Measurements from ENCODE around the gene ZP1.

The ZP1 gene

DNA sequence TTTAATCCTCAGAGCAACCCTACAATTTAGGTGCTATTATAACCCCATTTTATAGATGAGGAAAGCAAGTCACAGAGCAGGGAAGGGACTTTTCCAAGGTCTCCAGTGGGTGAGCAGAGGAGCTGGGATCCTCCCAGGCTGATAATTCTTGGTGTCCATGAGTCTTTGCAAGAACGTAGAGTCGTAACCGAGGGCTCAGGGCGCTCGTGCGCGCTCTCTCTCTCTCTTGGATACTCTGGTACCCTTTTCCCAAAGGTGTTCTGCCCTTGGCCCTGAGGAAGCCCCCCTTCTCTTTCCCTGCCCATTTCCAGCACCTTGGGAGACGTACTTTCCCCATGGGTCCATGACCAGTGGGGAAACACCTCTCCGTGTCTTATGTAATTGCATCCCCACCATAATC is 5.2 kb upstream of the ZP1 start:
- no peak for DNase-seq

DNA sequence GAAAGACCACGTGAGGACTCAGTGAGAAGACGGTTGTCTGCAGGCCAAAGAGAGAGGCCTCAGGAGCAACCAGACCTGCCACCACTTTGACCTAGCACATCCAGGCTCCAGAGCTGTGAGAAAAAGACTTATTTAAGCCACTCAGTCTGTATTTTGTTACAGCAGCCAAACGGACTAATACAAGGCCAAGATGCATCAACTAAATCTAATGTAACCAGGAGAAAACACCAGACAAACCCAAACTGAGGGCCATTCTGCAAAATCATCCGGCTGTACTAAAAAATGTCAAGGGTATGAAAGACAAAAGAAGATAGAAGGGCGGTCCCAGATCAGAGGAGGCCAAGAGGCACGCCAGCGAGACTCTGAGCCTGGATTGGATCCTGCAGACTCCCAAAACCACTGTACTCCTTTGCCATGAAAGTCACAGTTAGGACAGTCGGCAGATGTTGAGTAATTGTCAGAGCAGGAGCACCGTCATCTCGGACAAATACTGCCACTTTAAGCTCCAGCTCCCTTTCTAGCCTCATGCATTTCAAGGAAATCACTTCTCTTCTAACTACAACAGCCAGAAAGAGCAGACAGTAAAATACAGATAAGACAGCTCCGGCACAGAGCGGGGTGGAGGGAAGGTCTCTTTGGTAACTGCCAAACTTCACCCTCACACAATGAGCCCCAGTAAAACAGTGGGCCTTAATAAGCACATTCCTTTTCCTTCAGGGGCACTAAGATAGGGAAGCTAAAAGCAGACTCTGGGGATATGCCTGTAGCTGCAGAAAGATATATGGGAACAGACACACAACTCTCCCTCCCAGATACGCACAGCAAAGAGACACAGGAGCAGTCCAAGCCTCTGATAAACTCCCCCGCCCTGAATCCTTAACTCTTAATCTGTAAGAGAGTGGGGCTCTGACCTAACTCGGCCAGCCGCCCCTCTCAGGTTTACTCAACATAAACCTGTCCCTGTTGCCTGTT is 3.5 kb upstream of the ZP1 start:
- DNase-seq, result no peak

DNA sequence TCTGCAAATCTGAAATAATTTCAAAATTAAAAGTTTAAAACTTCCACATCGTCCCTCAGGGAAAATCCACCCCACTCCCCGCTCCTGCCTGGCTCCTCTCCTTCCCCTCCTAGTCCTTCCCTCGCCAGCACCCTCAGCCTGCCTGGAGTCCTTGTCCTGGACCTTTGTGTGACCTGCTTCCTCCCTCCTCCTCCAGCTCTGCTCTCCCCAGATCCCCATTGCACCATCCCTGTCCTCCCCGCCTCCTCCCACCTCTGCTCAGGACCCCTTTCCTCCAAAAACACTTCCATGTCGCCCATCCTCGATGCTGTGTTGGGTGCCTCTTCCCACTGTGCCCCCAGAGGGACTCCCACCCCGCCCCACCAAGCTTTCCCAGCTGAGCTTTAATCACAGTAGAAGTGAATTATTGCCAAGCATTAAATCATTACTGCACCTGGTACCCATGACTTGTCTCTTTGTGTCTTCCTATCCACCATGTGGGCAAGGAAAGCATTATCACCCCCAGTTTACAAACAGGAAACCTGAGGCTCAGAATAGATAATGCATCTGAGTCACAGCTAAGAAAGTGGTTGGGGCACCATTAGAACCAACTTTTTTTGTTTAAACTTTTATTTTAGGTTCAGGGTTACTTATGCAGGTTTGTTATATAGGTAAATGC is 2.4 kb upstream of the ZP1 start:
- DNase-seq, result no peak

DNA sequence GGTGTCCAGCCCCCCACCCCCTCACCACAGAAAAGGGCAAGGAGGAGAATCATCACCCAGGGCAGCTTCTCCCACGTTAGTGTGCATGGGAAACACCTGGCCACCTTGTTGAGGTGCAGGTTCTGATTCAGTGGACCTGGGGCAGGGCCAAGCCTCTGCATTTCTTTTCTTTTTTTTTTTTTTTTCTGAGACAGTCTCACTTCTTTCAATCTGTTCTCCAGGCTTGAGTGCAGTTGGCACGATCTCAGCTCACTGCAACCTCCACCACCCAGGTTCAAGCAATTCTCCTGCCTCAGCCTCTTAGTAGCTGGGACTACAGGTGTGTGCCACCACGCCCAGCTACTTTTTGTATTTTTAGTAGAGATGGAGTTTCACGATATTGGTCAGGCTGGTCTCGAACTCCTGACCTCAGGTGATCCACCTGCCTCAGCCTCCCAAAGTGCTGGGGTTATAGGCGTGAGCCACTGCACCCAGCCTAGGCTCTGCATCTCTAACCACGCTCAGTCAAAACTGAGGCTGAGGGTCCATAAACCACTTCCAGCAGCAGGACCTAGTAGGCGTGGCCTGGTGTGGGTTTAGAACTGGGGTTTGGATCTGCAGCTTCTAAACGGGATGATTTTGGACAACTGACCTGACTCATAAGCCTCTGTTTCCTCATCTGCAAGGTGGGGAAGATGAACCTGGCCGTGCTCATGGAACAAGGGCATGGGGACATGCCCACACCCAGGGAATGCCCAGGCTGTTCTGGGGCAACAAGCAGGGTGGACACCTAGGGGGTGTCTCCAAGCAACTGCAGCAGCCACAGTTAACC is 734 bp downstream of the ZP1 start:
- DNase-seq, result no peak

DNA sequence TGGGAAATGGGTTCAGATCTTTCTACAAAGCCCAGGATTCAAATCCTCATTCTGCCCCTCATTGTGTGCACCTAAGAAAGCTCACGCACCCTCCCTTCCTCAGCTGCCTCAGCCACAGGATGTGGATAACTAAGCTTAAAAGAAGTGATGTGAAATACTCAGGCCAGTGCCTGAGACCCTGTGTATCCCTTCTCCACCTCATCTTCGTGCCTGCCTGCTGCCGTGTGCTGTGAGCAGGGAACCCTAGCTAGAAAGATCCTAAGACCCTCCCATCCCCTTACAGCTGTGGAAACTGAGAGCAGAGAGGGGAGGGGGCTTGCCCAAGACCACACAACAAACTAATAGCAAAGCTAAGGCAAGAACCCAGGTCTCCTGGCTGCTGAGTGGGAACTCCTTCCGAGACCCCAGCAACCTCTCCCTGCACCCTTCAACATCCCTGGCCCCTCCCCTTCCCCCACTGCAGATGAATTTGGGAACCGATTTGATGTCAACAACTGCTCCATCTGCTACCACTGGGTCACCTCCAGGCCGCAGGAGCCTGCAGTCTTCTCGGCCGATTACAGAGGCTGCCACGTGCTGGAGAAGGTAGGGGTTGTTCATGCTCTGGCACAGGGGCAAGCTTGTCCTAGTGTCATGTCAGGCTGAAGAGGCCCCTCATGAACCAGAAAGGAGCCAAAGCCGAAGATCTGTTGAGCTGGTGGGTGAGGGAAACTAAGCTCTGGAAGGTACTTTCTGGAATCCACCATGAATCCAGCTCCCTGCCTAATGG is 1.5 kb downstream of the ZP1 start:
- DNase-seq, result no peak

DNA sequence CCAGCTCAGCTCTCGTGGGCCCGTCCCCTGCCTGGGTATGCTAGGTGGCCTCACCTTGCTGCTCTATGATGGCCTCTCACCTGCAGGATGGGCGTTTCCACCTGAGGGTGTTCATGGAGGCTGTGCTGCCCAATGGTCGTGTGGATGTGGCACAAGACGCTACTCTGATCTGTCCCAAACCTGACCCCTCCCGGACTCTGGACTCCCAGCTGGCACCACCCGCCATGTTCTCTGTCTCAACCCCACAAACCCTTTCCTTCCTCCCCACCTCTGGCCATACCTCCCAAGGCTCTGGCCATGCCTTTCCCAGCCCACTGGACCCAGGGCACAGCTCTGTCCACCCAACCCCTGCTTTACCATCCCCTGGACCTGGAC is 2.1 kb downstream of the ZP1 start:
- no peak for DNase-seq

DNA sequence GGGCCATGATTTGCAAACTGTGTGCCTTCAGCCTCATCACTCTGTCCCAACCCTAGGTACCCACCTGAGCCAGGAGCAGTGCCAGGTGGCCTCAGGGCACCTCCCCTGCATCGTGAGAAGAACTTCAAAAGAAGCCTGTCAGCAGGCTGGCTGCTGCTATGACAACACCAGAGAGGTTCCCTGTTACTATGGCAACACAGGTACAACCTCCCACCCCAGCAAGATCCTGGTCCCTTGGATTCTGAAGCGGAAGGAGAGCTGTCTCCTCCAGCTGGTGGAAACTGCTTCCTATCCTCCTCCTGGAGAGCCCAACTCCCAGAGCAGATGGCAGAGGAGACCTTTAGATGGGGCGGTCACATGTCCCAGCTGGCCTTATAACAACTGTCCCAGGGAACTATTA is 2.9 kb downstream of the ZP1 start:
- DNase-seq, result no peak

DNA sequence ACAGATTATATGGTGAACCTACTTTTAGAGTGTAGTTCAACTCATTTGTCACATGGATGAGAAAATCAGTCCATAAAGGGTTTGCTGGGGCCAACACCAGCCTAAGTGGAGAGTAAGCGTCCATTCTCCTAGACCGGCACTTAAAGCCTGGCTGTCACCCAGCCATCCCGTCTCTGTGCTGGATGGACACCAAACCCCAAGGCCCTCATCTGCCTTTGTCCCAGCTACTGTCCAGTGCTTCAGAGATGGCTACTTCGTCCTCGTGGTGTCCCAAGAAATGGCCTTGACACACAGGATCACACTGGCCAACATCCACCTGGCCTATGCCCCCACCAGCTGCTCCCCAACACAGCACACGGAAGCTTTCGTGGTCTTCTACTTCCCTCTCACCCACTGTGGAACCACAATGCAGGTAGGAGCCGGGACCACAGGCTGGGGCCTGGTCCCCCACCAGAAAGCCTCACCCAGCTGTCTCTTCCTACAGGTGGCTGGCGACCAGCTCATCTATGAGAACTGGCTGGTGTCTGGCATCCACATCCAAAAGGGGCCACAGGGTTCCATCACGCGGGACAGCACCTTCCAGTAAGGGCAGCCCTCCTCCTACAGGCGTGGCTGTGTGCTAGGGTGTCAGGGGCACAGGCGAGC is 3.5 kb downstream of the ZP1 start:
- DNase-seq, result no peak

DNA sequence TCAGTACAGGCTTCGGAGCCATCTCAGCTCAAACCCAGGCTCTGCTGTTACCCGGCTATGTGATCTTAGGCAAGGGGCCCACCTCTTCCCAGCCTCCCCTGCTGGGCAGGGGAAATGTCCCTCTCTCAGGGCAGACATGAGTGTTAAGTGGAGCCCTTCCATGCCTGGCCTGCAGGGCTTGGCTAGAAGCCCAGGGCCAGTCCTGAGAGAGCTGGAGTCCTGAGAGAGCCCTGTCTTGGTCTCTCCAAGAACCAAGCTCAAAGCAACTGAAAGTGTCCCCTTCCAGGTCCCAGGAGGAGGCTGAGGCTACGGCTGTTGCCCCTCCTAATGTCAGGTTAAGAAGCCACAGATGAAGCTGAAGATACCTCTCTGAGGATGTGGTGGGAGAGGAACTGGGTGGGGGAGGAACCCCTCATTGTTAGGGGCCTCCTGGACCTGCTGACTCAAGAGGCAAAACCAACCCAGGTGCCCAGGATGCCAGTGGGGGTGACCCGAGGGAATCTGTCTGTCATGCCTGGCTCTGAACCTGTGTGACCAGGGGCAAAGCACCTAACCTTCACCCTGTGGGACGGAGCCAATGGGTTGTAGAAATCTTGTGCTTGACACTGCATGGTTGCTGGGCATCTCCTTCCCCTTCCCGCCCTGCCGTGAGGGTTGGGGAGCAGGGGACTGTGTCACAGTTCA is 4.2 kb downstream of the ZP1 start:
- no peak for DNase-seq

DNA sequence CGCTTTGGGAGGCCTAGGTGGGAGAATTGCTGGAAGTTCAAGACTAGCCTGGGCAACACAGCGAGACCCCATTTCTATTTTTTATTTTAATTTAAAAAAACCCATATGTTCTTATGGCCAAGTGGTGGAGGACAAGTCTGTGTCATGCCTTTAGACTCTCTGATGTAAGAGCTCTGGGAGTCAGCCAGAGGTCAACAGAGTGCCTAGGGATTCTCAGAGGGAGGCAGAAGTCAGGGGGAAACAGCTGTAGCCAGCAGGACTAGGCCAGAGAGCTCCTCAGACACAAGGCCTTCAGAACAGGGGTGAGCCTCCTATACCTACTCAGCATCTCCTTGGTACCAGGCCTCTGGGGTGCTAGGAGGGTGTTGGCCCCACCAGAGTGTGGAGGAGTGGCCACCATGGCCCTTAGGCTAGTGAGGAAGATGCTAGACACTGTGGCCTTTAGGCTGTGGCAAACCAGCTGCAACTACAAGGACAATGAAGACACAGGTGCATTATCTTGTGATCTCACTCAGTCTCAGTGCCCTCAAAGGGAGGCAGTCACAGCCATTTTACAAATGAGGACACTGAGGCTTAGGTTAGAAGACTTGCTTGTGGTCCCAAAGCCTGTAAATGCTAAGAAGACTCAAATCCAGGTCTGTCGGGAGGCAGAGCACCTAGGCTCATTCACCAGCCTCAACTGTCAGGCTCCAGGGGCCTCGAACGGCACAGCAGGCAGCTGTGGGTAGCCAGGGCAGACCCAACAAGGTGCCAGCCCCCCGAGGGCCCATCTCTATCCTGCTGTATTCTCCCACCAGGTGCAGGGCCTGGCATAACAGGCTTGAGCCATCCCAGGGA is 5.0 kb downstream of the ZP1 start:
- DNase-seq, result no peak

DNA sequence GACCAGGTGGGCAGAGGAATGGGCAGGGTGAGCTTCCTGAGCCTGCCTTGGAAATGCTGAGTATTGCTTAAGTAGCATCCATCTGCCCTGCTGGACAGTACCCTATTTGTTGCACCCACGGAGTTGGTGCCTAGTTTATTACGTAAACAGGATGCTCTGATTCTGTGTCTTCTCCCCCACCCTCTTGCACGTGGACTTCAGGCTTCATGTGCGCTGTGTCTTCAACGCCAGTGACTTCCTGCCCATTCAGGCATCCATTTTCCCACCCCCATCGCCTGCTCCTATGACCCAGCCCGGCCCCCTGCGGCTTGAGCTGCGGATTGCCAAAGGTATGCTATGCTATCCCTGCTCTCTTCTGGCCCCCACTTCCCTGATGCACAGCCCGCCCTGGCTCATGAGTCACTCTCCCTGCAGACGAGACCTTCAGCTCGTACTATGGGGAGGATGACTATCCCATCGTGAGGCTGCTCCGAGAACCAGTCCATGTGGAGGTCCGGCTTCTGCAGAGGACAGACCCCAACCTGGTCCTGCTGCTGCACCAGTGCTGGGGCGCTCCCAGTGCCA is 5.7 kb downstream of the ZP1 start:
- no peak for DNase-seq

DNA sequence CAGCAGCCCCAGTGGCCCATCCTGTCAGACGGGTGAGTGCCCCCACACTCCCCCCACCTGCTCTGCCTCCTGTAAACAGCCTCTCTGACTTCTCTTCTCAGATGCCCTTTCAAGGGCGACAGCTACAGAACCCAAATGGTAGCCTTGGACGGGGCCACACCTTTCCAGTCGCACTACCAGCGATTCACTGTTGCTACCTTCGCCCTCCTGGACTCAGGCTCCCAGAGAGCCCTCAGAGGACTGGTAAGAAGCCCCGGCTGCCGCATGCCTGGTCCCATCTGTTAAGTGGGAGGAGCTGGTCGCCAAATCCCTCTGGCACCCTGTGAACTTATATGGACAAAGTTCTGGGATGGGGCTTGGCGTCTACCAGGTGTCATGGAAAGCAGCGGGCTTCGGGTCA is 6.2 kb downstream of the ZP1 start:
- no peak for DNase-seq

DNA sequence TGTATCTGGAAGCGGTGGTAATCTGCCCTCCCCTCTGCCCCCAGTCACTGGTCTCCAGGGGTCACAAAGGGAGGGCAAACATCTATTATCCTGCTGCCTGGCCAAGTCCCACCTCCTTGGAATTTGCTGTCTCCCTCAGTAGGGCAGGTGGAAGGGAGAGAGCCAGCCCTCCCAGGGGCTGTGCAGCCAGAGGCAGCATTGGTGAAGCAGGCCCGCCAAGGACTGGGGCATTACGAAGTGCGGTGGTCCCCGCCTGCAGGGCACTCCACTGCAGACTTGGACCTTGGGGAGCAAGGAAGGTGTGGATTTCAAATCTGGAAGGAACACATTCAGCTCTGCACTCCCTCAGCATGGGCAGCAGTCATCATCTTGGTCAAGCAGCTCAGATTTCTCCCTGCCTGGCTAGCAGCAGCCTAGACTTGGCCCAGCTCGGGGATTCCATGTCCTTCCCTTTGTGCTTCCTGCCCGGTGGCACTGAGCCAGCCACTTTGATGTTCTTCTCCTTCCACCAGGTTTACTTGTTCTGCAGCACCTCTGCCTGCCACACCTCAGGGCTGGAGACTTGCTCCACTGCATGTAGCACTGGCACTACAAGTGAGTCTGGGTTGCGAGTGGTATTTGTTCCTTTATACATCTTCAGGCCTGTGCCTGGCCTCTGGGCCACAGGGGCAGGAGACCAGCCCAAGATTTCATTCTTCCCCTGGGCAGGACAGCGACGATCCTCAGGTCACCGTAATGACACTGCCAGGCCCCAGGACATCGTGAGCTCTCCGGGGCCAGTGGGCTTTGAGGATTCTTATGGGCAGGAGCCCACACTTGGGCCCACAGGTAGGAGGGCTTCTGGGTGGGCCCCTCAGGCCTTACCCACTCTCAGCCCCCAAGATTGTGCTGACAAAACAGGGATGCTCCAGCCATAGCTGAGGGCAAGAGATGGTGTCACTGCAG is 7.4 kb downstream of the ZP1 start:
- DNase-seq, result no peak

DNA sequence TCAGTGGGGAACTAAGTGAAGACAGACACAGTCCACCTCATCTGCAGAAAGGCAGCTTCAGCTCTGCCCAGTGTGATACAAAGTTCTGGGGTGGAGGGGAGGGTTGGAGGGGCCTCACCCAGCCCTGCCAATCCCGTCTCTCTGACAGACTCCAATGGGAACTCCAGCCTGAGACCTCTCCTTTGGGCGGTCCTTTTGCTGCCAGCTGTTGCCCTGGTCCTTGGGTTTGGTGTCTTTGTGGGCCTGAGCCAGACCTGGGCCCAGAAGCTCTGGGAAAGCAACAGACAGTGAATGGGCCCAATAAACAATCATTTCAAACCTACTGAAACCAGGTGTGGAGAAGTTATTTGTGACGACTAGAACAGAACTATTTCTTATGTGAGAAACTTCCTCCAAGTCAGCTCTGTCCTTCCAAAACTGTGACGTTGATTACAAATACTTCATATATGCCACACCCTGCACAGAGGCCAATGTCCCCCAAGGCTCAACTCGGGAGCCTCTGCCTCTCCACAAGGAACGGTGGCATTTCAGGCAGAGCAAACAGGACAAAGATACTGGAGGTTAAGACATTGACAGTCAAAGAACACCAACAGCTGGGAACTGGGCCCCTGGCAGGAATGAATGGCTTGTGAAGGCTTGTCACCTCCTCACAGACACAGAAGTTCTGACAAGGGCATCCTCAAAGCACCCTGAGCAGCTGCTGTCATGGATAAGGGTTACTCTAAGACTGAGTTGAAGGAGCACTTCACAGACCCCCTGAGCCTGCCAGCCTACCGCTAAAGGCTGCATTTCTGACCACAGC is 8.2 kb downstream of the ZP1 start:
- no peak for DNase-seq

DNA sequence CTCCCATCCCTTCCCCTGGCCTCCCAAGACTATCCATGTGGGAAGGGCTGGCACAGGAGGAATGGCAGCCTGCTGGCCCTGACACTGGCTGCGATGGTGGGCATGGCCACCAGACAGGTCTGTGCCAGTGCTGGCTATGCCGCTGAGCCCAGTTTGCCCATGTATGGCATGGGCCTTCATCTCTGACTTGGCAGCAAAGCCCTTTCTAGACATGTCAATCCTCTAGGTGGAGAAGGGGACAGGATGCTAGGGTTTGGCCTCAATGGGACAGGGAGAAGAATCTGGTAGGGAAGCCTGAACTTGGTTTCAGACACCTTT is 8.8 kb downstream of the ZP1 start:
- no peak for DNase-seq

DNA sequence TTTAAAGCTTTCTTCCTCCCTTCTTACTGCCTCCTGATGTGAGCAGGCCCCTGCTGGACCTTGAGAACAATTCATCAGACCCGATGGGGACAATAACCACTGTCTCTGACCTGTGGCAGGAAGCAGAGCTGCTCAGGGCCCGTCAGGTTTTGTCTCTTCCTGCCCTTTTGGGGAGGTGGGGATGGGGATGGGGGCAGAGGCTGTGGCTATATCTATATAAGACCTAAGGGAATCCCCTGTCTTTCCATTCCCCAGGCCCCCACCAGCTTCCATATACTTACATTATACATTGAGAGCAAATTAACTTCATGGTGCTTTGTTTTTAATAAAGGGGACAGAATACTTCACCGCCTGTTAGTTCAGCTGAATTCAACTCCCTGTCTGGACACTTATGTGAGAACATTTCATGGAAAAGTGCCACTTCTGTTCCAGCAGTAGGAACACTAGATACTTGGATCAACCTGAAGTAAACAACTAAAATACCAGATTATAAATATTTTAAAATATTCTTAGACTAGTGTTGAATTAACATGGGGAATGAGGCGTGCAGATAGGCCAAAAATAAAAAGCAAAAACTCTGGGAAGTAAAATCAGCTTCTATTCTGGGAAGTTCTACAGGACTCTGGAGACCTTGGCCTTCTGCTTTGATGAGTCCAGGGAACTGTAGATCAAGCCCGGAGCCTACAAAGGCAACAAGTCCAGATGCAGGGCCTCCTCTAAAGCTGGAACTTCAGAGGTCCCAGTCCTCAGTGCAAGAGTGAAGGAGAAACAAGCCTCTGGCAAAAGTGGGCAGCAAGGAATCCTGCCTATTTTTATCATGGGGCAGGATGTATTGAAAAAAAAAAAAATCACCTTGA is 11.1 kb downstream of the ZP1 start:
- no peak for DNase-seq

DNA sequence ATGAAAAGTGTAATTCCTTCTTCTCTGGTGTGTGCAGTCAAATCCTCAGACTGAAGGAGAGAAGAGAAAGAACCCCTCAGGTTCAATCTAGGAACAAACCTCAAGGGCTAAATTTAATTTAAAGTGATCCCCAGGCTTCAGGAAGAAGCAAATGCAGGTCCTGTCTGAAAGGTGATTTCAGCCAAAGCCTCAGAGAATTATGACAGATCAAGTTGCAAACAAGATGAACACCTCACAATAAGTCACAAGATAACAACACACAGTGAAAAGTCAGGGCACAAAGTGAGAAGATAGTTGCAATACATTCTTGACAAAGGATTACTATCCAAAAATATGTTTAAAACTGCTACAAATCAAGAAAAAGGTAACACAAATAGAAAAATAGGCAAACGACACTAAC is 11.8 kb downstream of the ZP1 start:
- DNase-seq, result no peak

All from NCI-H1930 (cell line).